SU-DHL-6 (cell line): ENCODE measurements around the gene MERTK.

ENCODE experiments used
- H2AFZ ChIP-seq: fragments of 200-600 bp; sonication (generic); 2 replicates; pipeline ENCODE4 v1.6.1; 2014; ENCODE audit warnings: low read depth, mild to moderate bottlenecking, moderate library complexity, mixed read lengths, antibody characterized with exemption, low read length; ENCODE audit not compliant: severe bottlenecking
- H3F3A ChIP-seq: fragments of 200-600 bp; shearing (Covaris generic); 2 replicates; pipeline ENCODE4 v1.6.0; 2016; ENCODE audit warnings: antibody characterized with exemption, mild to moderate bottlenecking; ENCODE audit not compliant: insufficient read depth
- H3K27ac ChIP-seq: fragments of 200-600 bp; sonication (generic); 2 replicates; pipeline ENCODE4 v1.5.1; 2016; ENCODE audit warnings: low read depth, mild to moderate bottlenecking, low read length, moderate library complexity, mixed read lengths
- H3K27me3 ChIP-seq: fragments of 200-600 bp; sonication (generic), shearing (Covaris generic); 2 replicates; pipeline ENCODE4 v1.6.0; 2014; ENCODE audit warnings: mild to moderate bottlenecking, low read length
- H3K36me3 ChIP-seq: fragments of 200-600 bp; sonication (generic); 2 replicates; pipeline ENCODE4 v1.6.1; 2014; ENCODE audit warnings: mild to moderate bottlenecking, low read length, mixed read lengths
- H3K4me2 ChIP-seq: fragments of 300-600, 200-600 bp; shearing (Covaris generic), sonication (generic); 2 replicates; pipeline ENCODE4 v1.6.0; 2014; ENCODE audit warnings: low read length, low read depth, mild to moderate bottlenecking; ENCODE audit not compliant: poor library complexity, severe bottlenecking
- H3K4me3 ChIP-seq: fragments of 200-600 bp; sonication (generic); 2 replicates; pipeline ENCODE4 v1.5.1; 2014; ENCODE audit warnings: antibody characterized with exemption, low read length, mild to moderate bottlenecking, mixed read lengths; ENCODE audit not compliant: insufficient read depth, poor library complexity, severe bottlenecking
- H3K79me2 ChIP-seq: fragments of 200-600 bp; sonication (generic); 2 replicates; pipeline ENCODE4 v1.6.1; 2014; ENCODE audit warnings: mild to moderate bottlenecking, low read length, moderate library complexity; ENCODE audit not compliant: insufficient read depth
- H3K9ac ChIP-seq: fragments of 200-600 bp; sonication (generic); 2 replicates; pipeline ENCODE4 v1.7.0; 2014; ENCODE audit warnings: mild to moderate bottlenecking, low read length
- H3K9me2 ChIP-seq: fragments of 200-600 bp; sonication (generic); replicated peaks from 2 replicates; pipeline ENCODE4 v1.6.1; 2014; ENCODE audit warnings: low read length; ENCODE audit not compliant: insufficient read depth
- H3K9me3 ChIP-seq: fragments of 200-600 bp; sonication (generic); 2 replicates; pipeline ENCODE4 v1.6.1; 2014; ENCODE audit warnings: low read length, mixed read lengths; ENCODE audit not compliant: insufficient read depth
- H4K20me1 ChIP-seq: fragments of 200-600 bp; sonication (generic); 2 replicates; pipeline ENCODE4 v1.6.1; 2014; ENCODE audit warnings: low read depth, mild to moderate bottlenecking, antibody characterized with exemption, low read length, moderate library complexity, mixed read lengths
- CTCF ChIP-seq: fragments of 200-600 bp; sonication (generic); IDR thresholded peaks from one replicate; pipeline ENCODE4 v1.5.1; 2017; ENCODE audit warnings: antibody characterized with exemption, mild to moderate bottlenecking, low read length, moderate library complexity; ENCODE audit not compliant: insufficient read depth, poor library complexity, severe bottlenecking
- EZH2phosphoT487 ChIP-seq: fragments of 200-600 bp; sonication (generic), shearing (Covaris generic); conservative IDR thresholded peaks from 2 replicates; pipeline ENCODE4 v1.6.1; 2018; ENCODE audit warnings: mild to moderate bottlenecking, antibody characterized with exemption, low read length, moderate library complexity, mixed read lengths

Gene MERTK

GRCh38 chr2:112005406-112006075, 107.1 kb downstream of the MERTK start:
- no peak overlapping the region for H3K4me3 ChIP-seq
- TF ChIP-seq CTCF (no peak), EZH2phosphoT487 (no peak)
- no peaks in the 10 kb centered on the region for H3K9me2 ChIP-seq
- no peak overlapping the region for H3K4me2 ChIP-seq
- H3K9ac ChIP-seq = no peak overlapping the region
- H3K79me2 ChIP-seq = no peaks in the 10 kb centered on the region
- H2AFZ ChIP-seq = no peak overlapping the region
- H3K36me3 ChIP-seq = no peaks in the 10 kb centered on the region
- H4K20me1 ChIP-seq = no peaks in the 10 kb centered on the region
- H3K27ac ChIP-seq = no peak overlapping the region
- no peaks in the 10 kb centered on the region for H3K27me3 ChIP-seq
- no peaks in the 10 kb centered on the region for H3K9me3 ChIP-seq
- no peaks in the 10 kb centered on the region for H3F3A ChIP-seq

GRCh38 chr2:112006076-112006410, 107.6 kb downstream of the MERTK start:
- Histone ChIP-seq H4K20me1 (no peaks in the 10 kb centered on the region), H3K27ac (no peak overlapping the region), H3F3A (no peaks in the 10 kb centered on the region), H3K4me2 (no peak overlapping the region), H3K9ac (no peak overlapping the region), H3K27me3 (no peaks in the 10 kb centered on the region), H2AFZ (no peak overlapping the region), H3K9me2 (no peaks in the 10 kb centered on the region), H3K4me3 (no peak overlapping the region), H3K79me2 (no peaks in the 10 kb centered on the region), H3K9me3 (no peaks in the 10 kb centered on the region), H3K36me3 (no peaks in the 10 kb centered on the region)
- no peak for TF ChIP-seq EZH2phosphoT487
- TF ChIP-seq CTCF = no peak

GRCh38 chr2:112007493-112007892, 109.1 kb downstream of the MERTK start:
- TF ChIP-seq EZH2phosphoT487 (no peak), CTCF (no peak)
- no peak overlapping the region for H3K4me2 ChIP-seq
- no peak overlapping the region for H3K9ac ChIP-seq
- H3K4me3 ChIP-seq = no peak overlapping the region
- H3K27ac ChIP-seq = no peak overlapping the region
- no peaks in the 10 kb centered on the region for H3K9me2 ChIP-seq
- H3F3A ChIP-seq = no peaks in the 10 kb centered on the region
- H4K20me1 ChIP-seq = no peaks in the 10 kb centered on the region
- H3K9me3 ChIP-seq = no peaks in the 10 kb centered on the region
- H2AFZ ChIP-seq = no peak overlapping the region
- H3K36me3 ChIP-seq = no peaks in the 10 kb centered on the region
- H3K79me2 ChIP-seq = no peaks in the 10 kb centered on the region
- no peaks in the 10 kb centered on the region for H3K27me3 ChIP-seq
